Right atrium auricular region (tissue), 2 donors: ENCODE data around the gene MMUT. TPM values are rescaled to one million over a fixed set of nuclear protein-coding genes. Genes with fewer than 3 reads are reported as not detected.
A peak's percentile ranks its signal among the peaks of the same experiment; 100 is the strongest.

Source experiments
- DNase-seq: peaks from one replicate; pipeline ENCODE4 v3.0.0-alpha.2; 2019; ENCODE audit warnings: low spot score
- H3K27ac ChIP-seq, 2 donors: fragments of 200-600 bp; sonication (generic); 1 replicate in 1 of 2; 2 replicates in 1 of 2; pipeline ENCODE4 v1.5.1; 2016 to 2019
- H3K27me3 ChIP-seq, 2 donors: fragments of 200-600 bp; sonication (generic); one replicate each; pipeline versions ENCODE4 v1.5.1 to v1.6.0; 2017 to 2019
- H3K36me3 ChIP-seq: fragments of 200-600 bp; sonication (generic); one replicate; pipeline ENCODE4 v1.5.1; 2016
- H3K4me1 ChIP-seq, 2 donors: fragments of 200-600 bp; sonication (generic); one replicate each; pipeline versions ENCODE4 v1.5.1 to v1.6.0; 2017 to 2019
- H3K4me3 ChIP-seq, 2 donors: fragments of 200-600 bp; sonication (generic); 1 replicate in 1 of 2; 2 replicates in 1 of 2; pipeline ENCODE4 v1.5.1; 2017 to 2019; ENCODE audit warnings: mild to moderate bottlenecking in 1 of 2, moderate library complexity in 1 of 2
- H3K9me3 ChIP-seq, 2 donors: fragments of 200-600 bp; sonication (generic); one replicate each; pipeline ENCODE4 v1.5.1; 2019
- total RNA-seq, 2 donors: library from RNA; depleted of rRNA; stranded (reverse); fragments of >200 nt; gene quantifications; one replicate each; pipeline ENCODE4 v1.1.0, GENCODE V29; 2016
- TF ChIP-seq, protein P1 (sequence below), 2 donors: fragments of 200-600 bp; sonication (generic); IDR thresholded peaks; one replicate each; pipeline ENCODE4 v1.5.1; 2019; ENCODE audit warnings: antibody characterized with exemption in 2 of 2

Gene MMUT
- total RNA-seq, 2 donors from 2014 or later, result 11.9 to 20.1 TPM

GRCh38 chr6:49468042-49468441 lies 5.0 kb upstream of the MMUT start:
- DNase-seq, result no peak
- TF ChIP-seq, protein P1, sequence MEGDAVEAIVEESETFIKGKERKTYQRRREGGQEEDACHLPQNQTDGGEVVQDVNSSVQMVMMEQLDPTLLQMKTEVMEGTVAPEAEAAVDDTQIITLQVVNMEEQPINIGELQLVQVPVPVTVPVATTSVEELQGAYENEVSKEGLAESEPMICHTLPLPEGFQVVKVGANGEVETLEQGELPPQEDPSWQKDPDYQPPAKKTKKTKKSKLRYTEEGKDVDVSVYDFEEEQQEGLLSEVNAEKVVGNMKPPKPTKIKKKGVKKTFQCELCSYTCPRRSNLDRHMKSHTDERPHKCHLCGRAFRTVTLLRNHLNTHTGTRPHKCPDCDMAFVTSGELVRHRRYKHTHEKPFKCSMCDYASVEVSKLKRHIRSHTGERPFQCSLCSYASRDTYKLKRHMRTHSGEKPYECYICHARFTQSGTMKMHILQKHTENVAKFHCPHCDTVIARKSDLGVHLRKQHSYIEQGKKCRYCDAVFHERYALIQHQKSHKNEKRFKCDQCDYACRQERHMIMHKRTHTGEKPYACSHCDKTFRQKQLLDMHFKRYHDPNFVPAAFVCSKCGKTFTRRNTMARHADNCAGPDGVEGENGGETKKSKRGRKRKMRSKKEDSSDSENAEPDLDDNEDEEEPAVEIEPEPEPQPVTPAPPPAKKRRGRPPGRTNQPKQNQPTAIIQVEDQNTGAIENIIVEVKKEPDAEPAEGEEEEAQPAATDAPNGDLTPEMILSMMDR (IDR thresholded peaks at IDR 0.05), result no peak
- Histone ChIP-seq H3K36me3 (no peaks in the 10 kb centered on the region), H3K4me1 (peaks cover 0 to 8% of the 10 kb centered on the region in 2 donors), H3K9me3 (no peaks in the 10 kb centered on the region), H3K27me3 (no peaks in the 10 kb centered on the region), H3K4me3 (no peak overlapping the region), H3K27ac (no peak overlapping the region)

DNA sequence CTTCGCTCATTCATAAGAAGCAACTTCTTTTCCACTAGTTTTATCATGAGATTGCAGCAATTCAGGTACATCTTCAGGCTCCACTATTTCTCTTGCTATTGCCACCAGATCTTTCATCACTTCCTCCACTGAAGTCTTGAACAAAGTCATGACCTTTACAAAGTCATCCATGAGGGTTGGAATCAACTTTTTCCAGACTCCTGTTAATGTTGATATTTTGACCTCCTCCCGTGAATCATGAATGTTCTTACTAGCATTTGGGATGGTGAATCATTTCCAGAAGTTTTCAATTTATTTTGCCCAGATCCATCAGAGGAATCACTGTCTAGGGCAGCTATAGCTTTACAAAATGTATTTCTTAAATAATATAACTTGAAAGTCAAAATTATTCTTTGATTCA lies 1.6 kb upstream of the MMUT start:
- peaks cover 0 to 25% of the 10 kb centered on the region in 2 donors for H3K4me1 ChIP-seq
- no peak for DNase-seq
- TF ChIP-seq, protein P1 (IDR thresholded peaks at IDR 0.05), result no peak
- no peak overlapping the region for H3K4me3 ChIP-seq
- no peaks in the 10 kb centered on the region for H3K27me3 ChIP-seq
- H3K9me3 ChIP-seq, result no peaks in the 10 kb centered on the region
- H3K36me3 ChIP-seq, result no peaks in the 10 kb centered on the region
- H3K27ac ChIP-seq, result no peak overlapping the region

- peak overlapping the region; percentile 67 to 73 for H3K4me3 ChIP-seq
- no peaks in the 10 kb centered on the region for H3K9me3 ChIP-seq
- TF ChIP-seq, protein P1 (IDR thresholded peaks at IDR 0.05), result no peak
- no peaks in the 10 kb centered on the region for H3K27me3 ChIP-seq
- DNase-seq, result no peak
- peaks cover 0 to 25% of the 10 kb centered on the region in 2 donors for H3K4me1 ChIP-seq
- no peaks in the 10 kb centered on the region for H3K36me3 ChIP-seq
- H3K27ac ChIP-seq, result peak overlapping the region; percentile 77 to 88
Measured at GRCh38 chr6:49463612-49463967, 537 bp upstream of the MMUT start.

GRCh38 chr6:49462599-49462926 lies 490 bp downstream of the MMUT start:
- Histone ChIP-seq H3K27me3 (no peaks in the 10 kb centered on the region), H3K4me1 (peaks cover 0 to 25% of the 10 kb centered on the region in 2 donors)
- TF ChIP-seq, protein P1 (IDR thresholded peaks at IDR 0.05), result no peak

DNA sequence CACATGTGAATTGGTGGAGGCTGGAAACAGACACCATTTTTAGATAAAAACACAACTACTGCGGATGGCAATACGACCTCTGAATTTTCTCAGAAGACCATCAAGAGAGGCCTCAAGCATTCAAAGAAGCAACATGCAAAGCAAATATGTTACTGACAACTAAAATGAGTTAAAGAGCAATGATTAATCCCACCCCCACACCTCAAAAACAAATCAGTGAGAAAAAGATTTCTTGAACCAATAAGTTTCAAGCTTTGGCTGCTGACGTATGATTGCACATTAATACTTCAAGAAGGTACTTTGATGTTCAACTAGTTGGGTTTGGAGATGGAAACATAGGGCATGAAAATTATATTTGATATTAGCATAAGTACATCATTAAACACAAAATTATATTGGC lies 982 bp downstream of the MMUT start:
- DNase-seq, result no peak
- peak overlapping the region; percentile 67 to 73 for H3K4me3 ChIP-seq
- no peaks in the 10 kb centered on the region for H3K36me3 ChIP-seq
- peak overlapping the region; percentile 77 to 88 for H3K27ac ChIP-seq
- H3K27me3 ChIP-seq, result no peaks in the 10 kb centered on the region
- TF ChIP-seq, protein P1 (IDR thresholded peaks at IDR 0.05), result no peak
- no peaks in the 10 kb centered on the region for H3K9me3 ChIP-seq
- peaks cover 0 to 25% of the 10 kb centered on the region in 2 donors for H3K4me1 ChIP-seq

More at GRCh38 chr6:49462599-49462926, 490 bp downstream of the MMUT start:
- Histone ChIP-seq H3K36me3 (no peaks in the 10 kb centered on the region), H3K27ac (peak overlapping the region; percentile 77 to 88), H3K9me3 (no peaks in the 10 kb centered on the region), H3K4me3 (peak overlapping the region; percentile 67 to 73)
- no peak for DNase-seq

DNA sequence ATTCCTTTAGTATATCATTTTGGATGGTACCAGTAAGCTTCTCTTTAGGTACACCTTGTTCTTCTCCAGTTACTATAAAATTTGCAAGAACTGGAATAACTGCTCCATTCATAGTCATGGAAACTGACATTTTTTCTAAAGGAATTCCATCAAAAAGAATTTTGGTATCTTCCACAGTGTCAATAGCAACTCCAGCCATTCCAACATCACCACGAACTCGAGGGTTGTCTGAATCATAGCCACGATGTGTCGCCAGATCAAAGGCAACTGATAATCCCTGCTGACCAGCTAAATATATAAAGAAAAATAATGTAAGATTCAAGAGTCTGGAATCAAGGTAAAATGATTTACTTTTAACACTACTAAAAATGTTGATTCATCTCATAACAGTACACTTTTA lies 5.3 kb downstream of the MMUT start:
- no peak for DNase-seq
- Histone ChIP-seq H3K36me3 (peaks cover 20% of the 10 kb centered on the region), H3K27ac (no peak overlapping the region), H3K27me3 (no peaks in the 10 kb centered on the region), H3K9me3 (no peaks in the 10 kb centered on the region), H3K4me3 (no peak overlapping the region), H3K4me1 (peaks cover 0 to 17% of the 10 kb centered on the region in 2 donors)
- TF ChIP-seq, protein P1 (IDR thresholded peaks at IDR 0.05), result no peak
